Medulla oblongata (tissue), 1 donor: ENCODE data around the gene EEFSEC.

Source experiments
- DNase-seq: peaks from one replicate; pipeline ENCODE4 v3.0.0-alpha.2; 2015; ENCODE audit errors: extremely low spot score

Gene EEFSEC

DNA sequence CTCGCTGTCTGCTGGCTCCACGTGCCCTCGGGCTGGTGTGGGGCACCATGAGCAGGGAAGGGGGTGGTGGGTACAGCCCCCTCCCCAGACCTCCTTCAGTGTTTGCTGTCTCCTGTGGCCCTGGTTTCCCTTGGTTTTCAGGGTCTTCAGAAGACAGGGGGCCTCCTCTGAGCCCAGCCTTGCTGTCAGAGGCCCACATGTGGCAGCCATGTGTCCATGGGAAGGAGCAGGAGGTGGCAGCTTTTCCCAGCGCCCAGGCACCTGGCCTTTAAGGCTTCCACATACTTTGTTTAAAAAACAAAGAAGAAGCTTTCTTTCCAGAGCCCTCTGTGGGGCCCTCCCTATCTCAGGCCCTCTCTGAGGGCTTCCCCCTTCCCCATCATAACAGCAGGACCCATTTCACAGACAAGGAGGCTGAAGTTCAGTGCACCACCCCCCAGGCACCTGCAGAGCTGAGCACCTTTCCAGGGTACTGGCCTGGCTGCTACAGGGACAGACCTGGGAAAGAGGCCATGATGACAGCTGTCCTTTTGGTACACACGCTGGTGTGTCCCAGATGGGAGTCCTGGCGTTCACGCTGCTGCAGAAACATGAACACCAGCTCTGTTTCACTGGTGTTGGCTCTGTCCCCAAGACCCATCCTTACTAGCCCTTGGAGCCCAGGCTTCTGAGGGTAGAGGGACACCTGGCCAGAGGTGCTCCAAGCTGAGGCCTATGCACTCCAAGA, 239.7 kb downstream of the EEFSEC start:
- no peak for DNase-seq

DNA sequence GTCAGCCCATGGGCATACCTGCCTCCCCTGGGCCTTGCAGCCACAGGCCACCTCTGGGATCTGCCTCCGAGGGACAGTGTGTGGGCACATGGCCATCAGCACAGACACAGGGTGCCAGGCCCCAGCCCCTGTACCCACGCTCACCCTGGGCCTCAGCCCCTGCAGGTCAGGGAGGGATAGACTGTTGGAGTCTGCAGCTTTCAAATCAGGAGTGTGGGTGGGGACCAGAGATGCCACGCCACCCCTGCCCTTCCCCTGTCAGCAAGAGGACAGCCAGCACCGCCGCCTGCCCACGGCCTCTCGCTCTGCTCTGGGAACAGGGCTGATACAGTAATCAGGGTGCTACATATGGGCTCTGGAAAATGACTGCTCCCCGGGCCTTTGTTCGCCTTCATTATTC, 240.8 kb downstream of the EEFSEC start:
- DNase-seq, result no peak

DNA sequence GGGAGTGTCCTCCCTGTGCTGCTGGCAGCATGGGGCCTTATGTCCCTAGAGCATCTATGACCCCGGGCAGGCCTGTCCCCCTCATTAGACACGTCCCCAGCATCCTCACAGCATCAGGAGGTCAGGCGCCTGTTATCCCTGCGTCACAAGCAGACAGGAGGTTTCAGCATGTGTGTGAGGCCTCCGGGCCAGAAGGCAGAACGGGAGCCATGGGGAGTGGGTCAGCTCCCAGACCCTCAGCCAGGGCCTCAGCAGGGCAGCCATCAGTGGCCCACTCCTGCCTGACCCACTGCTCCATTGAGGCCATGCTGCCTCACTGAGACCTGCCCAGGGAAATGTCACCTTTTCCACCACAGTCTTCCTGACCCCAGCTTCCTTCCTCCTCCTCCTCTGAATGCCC, 241.8 kb downstream of the EEFSEC start:
- no peak for DNase-seq

DNA sequence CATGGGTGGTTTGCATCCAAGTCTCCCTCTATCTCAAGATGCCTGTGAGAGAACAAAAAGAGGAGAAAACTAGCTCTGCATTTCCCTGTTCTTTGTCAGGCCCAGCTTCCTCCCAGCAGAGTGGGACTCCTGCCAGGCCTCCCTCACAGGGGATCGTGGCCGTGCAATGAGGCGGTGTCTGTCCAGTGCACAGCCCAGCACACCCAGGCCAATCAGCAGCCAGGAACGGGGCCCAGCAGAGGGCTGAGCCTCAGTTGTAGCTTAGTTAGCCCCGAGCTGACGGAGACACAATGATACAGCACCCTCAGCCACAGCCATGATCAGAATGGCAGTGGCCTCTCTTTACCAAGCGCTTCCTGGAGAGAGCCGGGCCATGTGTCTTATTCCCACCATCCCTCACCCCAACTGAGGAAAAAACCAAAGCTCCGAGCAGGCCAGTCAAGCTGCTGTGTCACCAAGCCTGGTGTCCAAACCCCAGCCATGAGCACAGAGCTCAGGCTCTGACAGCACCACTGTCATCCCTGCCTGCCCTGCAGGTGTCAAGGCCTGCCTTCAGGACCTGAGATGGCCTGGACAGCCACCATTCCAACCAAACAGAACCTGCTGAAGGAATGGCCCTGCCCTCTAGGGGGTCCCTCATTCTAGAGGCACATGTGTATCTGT, 242.3 kb downstream of the EEFSEC start:
- DNase-seq, result peak; percentile 65

DNA sequence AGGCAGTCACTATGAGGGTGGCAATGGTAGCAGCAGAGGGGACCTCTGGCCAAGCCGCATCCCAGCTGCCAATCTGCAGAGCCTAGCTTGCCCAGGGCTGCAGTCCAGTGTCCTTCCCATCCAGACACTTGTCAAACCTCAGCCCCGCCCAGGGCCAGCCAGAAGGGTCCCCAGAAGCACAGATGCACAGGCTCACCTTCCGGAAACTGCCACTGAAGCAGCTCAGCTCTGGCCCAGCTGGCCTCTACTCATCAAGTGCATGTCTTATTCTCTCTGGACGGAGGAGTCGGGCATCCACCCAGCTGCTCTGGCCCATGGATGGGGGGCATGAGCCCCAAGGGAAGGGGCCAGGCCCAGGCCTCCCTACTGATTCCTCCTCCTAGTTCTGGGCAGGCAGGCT, 244.2 kb downstream of the EEFSEC start:
- no peak for DNase-seq

DNA sequence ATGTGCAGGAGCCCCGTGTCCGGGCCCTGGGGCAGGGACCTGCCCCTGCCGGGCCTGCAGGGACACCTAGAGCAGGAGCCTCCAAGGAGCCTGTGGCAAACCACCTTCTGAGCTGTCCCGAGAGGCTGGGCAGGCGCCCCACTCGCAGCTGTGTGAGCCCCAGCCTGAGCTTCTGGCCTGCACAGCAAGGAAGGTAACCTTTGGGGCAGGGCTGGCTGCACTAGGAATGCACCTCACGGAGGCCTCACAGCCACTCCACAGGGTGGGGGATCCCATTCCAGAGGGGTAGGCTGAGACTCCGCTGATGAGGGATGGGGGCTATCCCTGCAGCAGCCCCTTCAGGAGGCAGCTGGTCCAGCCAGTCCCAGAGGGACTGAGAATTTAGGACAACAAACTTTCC, 245.3 kb downstream of the EEFSEC start:
- no peak for DNase-seq

DNA sequence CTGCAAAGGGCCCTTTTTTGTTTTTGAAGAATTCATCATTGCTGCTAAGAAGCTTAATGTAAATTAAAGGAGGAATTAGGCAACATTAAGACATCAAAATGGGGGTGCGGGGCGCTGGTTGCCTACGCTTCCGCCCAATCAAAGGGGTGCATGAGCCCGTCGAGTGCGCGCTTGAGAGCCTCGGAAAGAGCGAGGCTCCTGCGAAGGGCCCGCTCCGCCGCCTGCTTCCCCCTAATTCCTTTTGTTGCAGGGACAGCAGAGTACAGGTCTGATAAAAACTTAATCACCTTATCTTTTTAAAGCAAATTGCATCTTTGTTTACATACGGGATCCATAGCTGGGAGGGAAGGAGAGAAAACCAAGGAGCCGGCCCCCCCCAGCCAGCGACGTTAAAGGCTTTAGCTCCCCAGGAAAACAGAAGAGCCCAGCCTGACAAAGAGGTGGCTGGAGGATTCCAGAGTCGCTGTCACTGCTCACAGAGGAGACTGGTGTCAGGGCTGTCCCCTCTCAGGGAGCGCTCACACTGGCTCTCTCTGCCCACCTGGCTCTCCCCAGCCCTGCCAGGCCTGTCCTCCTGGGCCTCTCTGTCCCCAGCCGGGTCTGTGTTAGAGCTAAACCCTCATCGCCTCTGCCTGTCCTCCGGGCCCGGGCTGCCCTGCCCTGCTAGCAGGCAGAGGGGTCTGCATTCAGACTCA, 246.1 kb downstream of the EEFSEC start:
- DNase-seq, result no peak

DNA sequence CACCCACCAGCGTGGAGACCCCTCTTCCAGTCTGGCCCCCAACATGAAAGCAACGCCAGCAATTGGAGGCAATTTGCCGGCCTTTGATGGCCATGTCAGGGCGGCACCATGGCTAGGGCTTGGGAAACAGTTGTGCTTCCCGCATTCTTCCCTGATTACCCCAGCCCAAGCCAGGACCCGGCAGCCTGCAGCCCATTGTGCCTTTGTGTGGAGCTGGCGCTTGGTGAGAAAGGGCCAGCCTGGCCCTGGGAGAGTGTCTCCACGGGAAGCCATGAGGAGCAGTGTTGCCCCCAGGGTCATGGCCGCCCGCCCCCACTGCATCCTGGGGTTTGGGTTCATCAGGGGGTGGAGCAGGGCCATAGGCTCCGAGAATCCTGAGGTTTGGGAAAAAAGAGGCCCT, 247.4 kb downstream of the EEFSEC start:
- DNase-seq, result no peak

DNA sequence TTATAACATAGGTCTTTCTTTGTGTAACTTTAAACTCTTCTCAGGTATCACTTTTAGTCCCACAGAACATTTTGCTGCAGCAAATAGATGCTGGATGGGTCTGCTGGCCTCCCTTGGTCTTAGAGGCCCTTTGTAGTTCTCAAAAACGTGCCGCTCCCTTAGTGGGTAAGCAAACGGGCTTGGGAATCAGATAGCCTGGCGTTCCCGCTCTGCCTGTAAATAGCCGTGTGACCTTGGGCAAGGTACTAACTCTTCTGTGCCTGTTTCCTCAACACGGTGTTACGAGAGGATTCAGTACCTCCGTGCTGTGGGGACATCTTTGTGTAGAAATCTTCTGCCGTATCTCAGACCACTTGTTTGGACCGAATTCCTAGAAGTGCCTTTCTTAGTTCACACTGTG, 249.0 kb downstream of the EEFSEC start:
- DNase-seq, result no peak

DNA sequence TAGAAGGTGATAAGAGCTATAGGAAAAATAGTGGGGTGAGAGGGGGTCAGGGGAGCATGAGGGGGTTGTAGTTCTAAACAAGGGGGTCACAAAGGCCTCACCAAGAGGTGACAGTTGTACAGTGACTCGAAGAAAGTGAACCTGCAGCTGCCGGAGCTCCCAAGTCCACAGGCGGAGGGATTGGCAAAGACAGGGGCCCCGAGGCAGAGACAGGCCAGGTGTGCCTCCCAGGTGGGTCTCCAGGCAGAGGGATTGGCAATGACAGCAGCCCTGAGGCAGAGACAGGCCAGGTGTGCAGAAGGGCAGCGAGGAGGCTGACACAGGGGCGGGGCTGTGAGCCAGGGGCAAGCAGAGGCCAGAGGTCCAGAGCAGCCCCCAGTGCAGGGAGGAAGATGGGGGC, 249.7 kb downstream of the EEFSEC start:
- no peak for DNase-seq

DNA sequence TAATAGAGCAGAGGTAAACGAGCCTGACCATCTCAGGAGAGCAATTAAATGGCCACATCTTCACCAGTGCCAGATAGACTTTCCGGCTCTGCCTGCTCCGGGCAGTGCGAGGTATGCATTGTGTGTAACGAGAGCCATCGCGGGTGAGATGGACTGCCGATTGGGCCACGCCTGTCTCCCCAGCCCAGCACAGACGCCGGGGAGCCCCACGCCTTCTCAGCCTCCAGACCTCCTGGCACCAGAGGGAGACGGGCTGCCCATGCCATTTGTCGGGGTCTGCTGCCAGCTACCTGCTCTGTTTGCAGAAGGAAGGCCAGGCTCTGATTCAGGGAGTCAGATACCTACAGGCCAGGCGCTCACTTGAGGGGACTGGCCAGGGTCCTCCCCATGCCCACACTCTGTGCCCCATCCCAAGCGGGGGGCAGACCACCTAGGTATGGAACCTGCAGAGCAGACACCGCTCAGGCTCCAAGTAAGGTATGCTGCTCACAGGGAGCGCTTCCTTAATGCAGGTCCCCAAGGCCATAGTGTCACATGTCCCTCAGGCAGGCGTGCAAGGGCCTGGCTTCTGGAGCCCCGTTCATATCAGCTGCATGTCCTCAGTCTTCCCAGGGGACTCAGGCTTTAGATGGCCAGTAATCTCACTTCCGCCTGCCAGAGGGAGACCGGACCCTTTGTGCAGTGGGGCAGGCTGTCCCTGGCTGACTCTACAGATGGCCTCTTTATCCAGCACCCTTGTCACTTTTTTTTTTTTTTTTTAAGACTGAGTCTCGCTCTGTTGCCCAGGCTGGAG, 251.2 kb downstream of the EEFSEC start:
- DNase-seq, result no peak

DNA sequence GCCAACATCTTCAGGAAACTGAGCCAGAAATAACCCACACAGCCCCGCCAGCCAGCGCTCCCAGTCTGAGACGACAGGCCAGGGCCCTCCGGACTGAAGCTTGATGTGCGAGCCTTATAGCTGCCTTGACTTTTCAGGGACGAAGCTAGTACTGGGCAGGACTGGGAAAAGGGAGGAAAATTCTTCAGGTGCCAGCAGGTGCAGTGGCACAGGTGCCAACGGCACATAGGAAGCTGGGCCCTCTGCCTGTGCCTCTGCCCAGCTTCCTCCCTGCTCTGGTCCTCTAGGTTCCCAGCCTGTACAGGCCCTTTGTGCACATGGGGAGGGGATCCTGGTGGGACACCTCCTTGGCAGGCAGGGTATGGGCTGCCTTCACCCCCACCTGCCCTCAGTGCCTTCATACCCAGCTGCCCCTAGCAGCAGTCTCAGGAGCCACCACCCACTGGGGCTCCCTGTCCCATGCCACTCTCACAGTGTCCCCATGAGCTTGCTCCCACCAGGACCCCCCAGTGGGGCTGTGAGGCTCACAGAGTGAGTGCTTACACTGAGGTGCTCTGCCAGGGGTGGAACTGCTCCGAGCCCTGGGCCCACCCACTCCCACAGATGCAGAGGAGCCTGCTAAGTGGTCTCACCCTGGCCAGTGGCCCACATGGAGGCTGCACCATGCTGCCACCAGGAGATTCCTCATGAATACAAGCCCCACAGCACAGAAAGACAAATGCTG, 252.4 kb downstream of the EEFSEC start:
- DNase-seq, result no peak

DNA sequence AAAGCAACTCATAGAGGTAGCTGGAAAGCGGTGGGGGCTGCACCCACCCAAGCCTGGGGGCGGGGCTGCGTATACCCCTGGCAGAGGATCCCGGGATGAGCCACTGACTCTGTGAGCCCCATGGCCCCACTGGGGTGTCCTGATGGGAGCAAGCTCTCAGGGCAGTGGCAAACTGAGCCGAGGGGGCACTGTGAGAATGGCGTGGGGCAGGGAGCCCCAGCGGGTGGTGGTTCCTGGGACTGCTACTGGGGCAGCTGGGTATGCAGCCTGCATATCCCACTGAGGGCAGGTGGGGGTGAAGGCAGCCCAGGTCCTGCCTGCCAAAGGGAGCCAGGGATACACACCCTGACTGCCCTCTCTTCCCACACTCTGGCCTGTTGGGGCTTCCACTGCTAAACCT, 254.0 kb downstream of the EEFSEC start:
- DNase-seq, result no peak

DNA sequence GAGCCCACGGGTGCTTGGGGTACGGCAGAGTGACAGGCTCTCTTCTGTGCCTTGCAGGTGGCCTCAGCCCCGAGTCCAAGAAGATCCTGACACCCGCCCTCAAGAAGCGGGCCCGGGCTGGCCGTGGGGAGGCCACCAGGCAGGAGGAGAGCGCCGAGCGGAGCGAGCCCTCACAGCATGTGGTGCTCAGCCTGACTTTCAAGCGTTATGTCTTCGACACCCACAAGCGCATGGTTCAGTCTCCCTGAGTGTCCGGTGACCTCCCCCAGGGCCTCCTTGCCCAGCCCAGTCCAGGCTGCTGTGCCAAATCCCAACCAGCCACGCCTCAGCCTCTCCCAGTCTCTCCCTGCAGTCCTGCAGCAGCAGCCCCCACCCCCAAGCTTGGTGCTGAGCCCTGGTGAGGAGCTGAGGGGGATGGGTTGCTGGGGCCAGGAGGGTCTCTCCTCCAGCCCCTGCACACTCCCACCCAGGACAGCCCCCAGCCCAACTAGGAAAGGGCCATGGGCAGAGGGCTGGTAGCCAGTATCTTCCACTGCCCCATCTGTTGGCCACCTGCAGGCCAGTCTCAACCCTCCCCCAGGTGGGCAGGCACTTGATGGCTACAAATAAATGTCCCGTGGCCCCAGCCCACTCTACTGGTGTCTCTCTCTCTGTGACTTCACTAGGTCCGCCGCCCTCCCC, 254.9 kb downstream of the EEFSEC start:
- no peak for DNase-seq

DNA sequence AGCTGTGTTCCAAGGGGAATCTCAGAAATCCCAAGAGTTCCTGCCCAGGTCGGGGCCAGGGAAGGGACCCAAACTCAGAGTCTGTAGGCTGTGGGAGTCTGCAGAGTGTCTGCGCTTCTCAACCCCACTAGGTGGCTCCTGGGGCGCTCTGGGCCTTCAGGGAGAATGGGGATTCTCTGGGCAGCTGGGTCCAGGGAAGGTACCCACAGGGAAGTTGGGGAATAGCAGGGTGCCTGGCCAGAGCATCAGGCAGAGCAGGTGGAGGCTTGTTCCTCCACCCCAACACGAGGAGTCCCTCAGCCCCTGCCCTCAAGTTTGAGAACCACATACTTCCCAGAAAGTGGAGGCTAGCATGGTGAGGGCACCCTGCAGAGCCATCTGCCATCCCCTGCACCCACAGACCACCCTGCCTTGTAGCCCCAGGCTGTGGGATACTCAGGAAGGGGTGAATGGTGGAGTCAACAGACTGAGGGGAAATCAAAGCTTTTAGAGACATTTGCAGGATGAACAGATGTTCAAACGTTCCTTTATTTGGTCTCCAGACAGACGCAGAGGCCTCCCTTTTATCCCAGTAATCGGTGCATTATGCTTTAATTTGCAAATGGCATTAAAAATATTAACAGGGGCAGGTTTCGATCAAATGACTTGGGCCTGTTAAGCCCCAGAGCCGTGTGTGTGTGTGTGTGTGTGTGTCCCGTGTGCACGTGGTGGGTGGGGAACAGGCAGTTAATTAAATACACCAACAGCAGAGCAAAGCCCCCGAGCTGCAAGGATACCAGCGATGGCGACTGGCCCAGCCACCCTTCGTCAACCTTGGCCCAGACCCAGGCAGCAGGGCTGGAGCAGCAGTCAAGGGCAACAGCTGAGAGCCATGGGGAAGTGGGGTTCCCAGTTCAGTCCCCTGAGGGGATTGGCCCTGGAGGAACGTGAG, 255.7 kb downstream of the EEFSEC start:
- no peak for DNase-seq

DNA sequence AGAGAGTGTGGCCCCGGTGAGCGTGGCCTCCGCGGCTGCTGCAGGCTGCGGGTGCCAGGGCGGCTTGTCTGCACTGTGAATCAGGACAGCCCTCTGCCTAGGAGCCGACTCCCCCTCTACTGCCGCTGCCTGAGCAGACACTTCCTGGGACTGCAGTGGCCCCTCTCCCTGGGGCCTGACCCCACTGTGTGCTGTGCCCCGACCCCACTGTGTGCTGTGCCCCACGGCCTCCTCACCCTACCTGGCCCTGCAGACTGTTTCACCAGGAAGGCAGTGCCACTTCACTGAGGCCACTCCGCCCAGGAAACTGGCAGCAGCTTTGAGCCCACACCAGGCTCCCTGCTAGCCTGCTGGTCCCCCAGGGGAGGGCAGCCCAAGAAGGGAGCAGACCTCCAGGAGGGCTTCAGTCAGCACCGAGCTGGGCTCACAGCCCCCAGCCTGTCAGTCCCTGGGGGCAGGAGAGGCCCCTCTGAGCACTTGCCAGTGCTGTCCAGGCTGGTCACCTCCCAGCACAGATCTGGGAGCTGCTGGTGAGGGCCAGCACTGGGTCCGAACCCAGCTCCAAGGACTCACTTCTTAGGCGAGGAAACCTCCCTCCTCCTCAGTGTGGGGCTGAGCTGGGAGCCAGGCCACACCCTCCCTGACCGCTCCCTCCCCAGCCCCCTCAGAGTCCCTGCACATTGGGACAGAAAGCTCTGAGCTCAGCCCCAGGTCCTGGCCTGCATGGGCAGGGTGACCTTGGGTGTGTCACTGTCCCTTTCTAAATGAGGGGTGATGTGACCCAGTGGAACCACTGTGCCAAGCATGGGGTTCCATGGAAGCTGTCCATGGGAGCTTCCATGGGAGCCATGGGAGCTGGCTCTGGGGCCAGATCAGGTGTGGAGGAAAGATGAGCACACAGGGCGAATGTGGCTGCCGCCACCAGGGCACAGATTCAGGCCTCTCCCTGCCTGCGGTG, 256.6 kb downstream of the EEFSEC start:
- DNase-seq, result no peak

DNA sequence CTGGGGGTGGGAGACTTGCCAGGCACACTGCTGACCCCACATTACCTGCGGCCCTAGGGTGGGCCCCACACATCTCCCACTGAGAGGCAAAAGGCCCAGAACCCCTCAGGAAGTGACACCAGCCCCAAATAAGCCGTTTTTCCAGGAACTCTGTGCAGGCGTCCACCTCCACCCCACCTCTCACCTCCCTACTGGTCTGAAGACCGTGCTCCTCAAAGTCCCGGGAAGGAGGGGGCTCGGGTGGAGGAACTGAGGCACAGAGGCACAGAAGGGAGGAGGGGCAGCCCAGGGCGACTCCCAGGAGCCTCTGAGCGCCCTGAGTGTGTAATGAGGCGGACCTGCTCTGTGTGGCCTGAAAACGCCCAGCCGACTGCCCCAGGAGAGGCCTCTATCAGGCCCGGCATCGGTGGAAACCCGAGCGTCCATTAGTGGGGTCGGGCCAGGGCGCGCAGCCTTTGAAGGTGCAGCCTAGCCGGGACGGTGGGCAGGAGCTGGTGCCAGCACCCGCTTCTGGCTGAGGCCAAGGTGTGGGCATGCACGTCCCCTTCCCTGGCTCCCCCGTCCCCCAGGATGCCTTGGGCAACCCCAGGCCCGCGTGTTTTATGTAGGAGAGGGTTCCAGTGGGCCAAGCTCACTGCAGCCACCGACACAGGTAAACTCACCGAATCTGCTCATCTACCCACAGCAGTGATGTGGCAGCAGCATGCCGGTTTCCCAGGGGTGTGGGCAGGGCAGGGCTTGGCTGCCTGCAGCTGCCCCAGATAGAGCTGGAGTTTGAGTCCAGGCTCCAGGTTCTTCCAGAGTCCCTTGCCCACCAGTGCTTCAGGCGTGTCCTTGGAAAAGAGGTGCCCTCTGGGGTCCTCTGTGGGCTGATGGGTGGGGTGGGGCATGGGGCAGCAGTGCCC, 257.6 kb downstream of the EEFSEC start:
- no peak for DNase-seq
